ENCODE measurements around the gene PTK7.
"Not testable (repeated sequence)": the region's sequence is repeated elsewhere in the genome, so short reads cannot be mapped to it uniquely, and the experiment has no call there.

PTK7 gene

DNA sequence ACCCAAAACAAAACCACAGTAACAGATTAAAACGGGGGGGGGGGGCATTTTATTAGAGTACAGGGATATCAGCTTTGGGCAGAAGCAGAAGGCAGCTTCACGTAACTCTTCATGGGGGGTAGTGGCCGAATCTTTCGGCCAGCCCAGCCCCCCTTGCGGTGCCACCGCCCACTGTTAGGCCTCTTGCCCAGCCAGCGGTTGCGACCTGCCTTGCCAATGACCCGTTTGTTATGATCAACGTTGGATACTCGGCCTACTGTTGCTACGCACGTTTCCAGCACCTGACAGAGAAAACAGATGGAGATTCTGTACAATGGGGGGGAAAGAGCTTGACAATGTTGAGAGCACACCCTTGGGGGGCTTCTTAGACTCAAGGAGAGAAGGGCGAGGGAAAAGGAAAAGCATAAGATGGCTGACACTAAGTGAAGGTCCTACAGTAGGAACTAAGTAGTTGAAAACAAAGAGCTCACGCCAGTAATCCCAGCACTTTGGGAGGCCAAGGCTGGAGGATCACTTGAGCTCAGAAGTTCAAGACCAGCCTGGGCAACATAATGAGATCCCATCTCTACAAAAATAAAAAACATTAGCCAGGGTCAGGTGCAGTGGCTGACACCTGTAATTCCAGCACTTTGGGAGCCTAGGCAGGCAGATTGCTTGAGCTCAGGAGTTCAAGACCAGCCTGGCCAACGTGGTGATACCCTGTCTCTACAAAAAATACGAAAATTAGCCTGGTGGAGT is 21.7 kb upstream of the PTK7 start:
- no peak for DNase-seq (ENCODE audit: low read depth)

DNA sequence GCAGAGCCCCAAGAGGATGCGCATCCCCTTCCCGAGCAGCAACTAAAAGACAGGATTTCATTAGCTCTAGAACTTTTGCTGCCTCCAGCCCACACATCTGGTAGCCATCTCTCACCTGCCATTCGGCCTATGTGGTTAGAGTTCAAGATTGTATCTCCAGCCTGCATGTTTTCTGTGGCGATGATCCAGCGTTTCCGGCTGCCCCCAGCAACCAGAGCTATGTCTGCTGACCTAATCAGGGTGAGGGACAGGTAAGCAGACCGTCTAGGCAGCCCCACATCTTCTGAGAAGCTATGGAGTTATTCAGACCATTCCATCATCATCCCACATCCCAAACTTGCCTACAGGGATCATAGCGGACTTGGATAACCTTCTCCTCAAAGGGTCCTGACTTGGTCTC is 20.1 kb upstream of the PTK7 start:
- DNase-seq (ENCODE audit: low read depth): no peak

DNA sequence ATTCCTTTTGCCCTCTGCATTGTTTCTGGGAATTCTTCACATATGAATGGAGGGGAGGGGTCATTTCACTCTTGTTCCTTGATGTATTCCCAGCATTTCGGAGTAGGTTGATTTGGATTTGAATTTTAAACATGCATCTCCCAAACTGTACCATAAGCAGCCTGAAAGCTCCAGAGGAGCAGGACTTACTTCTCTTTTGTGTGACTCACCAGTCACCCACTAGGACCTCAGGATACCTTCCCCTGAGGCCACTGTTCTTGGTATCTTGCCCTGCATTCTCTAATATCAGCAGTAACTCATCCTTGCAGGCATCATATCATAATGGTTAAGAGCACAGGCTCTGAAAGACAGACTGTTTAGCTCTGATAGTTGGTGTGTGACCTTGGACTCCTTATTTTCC is 17.6 kb upstream of the PTK7 start:
- no peak for DNase-seq (ENCODE audit: low read depth)

DNA sequence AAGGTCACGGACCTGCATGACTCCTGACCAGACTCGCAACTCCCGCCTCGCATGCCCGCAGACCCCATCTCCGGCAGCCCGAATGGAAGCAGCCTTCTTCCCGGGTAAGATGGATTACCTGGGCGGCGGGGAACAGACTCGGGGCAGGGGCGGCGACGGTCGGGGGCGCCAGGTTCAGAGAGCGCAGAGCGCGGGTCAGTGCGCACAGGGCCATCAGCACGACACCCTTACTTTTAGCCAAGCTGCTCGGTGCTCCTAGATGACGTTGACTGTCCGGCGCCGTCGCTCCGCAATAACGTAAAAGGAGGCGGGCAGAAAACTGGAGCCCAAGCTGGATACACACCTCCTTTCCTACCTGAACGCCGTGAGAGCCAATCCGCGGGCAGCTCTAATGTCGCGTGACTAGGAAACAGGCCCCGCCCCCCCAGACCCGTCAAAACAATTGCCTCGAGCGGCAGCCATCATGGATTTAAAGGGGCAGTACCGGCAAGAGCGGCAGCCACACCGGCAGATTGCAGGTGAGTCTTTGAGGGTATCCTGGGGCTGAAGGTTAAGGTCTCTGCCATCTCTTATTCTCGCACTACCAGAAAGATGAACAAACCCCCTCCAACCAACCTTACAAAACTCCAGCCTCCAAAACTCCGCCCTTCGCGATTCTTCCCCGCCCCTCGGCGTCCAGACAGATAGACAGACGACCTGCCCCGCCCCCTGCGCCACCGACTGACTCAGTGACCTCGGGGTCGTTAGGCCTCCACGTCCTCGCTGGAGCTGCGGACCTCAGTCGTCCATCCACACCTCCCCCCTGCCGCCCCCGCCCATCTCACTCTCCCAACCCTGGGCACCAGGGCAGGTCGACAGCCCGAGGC is 16.7 kb upstream of the PTK7 start, which contains the start of the genes KLC4 and MRPL2:
Gene KLC4, plus strand, starts transcription at position 464 of the 866 bp plus-strand sequence. CDS start 1,705 bp downstream, outside the sequence.
Gene MRPL2, minus strand, starts transcription at position 267 of the 866 bp plus-strand sequence. Its CDS starts 53 bp downstream, at position 214.
- DNase-seq (ENCODE audit: low read depth): peak; percentile 94

DNA sequence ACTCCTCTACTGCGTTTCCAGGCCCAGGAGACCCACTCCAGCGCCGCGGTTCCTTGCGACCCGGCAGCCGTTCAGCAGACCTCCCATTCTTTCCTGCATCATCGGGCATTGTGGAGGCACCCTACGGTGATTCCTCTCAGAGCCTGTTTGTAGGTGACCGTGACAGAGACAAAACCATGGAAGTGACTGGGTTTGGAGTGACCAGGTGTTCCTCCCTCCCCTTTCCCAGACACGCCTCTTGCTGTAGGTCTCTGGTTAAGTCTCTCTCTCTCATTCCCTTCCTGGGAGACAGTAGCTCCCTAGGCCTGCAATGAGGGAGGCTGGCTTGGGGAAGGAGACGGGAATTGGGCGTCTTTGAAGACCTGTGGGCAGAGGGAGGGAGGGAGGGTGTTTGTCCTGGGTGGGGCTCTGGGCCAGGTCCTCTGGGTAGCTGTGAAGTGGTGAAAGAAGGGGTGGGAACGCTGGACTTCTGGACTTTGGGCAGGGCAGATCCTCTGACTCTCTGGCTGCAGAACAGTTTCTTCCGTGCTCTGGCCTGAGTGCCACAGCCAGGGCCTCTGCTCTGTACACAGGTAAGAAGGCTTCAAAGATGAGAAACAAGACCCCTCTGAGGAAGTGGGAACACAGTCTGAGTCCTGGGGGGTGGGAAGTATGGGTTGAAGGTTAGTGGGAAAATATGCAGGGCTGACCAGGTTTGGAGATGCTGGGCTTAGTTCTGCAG is 15.9 kb upstream of the PTK7 start:
- DNase-seq (ENCODE audit: low read depth): no peak

DNA sequence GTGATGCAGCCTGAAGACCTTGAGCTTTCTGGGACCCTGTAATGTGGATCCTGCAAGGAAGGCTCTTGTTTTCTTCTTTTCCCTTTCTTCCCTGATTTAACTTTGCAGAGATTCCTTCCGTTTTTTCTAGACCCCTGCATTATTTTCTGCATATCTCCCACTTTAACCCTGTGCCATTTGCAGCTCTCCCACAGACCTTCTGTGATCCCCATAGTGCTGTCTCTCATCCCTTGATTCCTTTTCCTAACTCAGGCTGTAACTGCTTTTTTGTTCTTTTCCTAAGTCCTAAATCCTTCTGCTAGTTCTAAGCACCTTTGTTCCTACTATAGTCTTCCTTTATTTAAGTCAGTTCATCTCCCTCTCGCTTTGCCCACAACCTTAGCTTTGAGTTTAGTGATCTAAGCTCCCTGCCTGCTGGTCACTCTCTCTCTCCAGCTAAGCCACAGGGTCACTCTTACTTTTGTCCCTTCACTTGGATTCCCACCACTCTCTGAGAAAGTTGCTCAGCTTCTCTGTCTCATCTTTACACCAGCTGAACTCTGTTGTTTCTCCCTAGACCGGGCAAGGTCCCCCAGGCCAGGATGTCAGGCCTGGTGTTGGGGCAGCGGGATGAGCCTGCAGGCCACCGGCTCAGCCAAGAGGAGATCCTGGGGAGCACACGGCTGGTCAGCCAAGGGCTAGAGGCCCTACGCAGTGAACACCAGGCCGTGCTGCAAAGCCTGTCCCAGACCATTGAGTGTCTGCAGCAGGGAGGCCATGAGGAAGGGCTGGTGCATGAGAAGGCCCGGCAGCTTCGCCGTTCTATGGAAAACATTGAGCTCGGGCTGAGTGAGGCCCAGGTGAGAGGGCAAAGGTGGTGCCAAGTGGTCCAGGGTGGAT is 15.1 kb upstream of the PTK7 start:
- DNase-seq (ENCODE audit: low read depth): no peak

DNA sequence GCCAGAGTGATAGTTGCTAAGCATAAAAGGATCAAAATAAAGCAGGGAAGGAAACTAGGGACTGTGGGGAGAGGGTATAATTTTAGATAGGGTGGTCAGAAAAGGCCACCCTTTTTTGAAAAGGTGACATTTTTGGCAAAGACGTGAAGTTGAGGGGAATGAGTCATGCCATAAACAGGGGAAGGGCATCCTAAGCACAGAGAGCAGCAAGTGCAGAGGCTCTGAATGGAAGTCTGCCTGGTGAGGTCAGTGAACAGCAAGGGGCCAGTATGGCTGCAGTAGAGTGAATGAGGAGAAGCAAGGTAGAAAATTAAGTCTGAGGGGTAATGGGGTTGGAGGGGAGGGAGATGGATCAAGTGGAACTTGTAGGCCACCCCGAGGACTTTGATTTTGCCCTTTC is 14.3 kb upstream of the PTK7 start:
- no peak for DNase-seq (ENCODE audit: low read depth)

DNA sequence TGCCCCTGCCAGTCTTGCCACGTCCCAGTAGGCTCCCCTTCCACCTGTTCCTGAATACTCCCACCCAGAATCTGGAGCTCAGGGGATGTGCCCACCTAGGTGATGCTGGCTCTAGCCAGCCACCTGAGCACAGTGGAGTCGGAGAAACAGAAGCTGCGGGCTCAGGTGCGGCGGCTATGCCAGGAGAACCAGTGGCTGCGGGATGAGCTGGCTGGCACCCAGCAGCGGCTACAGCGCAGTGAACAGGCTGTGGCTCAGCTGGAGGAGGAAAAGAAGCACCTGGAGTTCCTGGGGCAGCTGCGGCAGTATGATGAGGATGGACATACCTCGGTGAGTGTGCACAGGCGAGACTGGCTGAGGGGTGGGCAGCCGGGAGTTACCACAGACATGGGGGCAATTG is 13.3 kb upstream of the PTK7 start:
- no peak for DNase-seq (ENCODE audit: low read depth)

DNA sequence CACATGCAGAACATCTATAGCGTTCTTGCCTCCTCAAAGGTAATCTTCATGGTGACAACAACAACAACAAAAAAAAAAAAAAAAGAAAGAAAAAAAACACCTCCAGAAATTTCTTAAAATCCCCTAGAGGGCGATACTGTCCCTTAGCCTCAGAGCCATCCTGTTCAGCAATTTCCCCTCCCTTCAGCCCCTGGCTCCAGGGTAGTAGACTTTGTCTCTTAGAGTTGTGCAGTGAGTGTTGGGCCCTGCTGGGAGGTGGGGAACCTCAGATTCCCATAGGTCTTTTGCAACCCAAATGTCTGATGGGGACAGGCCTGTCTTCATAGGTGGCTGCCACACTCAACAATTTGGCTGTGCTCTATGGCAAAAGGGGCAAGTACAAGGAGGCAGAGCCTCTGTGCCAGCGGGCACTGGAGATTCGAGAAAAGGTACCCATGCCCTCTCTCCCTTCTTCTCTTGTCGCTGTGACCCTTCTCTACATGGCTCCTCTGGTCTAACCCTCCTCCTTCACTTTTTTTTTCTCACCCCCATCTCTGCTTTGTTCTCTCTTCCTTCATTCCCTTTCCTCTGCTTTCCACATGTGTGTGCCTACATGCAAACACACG is 6.0 kb upstream of the PTK7 start:
- no peak for DNase-seq (ENCODE audit: low read depth)

DNA sequence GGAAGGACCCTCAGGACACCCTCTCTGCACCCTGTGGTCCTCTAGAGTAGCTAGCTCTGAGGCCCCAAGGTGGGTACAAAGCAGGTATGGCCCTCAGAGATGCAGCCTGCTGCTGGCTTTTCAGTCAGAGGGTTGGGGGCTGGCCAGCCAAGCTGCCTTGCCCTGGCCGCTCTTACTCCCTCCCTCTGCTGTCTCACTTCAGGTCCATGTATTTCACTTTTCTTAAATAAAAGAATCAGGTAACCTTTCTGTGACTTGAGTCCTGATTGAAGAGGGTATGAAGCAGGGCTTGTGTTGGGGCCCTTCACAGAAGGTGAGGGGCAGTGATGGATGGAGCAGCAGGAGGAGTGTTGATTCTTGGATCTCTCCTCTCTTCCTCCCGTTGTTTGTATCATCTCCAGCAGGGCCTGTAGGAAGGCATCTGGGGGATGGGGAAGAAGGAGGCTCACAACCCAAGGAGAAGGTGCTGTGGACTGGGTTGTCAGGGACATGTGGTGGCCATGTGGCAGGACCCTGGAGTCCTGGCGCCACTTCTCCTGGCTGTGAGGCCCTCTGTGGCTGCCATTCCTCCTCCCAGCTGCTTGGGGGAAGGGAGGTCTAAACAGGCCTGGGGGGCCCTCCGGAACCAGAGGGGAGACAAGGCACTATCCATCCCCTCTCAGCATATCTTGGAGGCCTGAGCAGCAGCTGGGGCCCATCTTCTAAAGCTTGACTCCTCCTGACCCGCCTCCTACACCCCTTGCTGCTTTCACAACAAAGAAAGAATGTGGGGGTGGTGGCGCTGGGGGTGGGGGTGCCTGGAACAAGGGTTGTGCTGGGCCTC is 1.1 kb upstream of the PTK7 start:
- no peak for DNase-seq (ENCODE audit: low read depth)

DNA sequence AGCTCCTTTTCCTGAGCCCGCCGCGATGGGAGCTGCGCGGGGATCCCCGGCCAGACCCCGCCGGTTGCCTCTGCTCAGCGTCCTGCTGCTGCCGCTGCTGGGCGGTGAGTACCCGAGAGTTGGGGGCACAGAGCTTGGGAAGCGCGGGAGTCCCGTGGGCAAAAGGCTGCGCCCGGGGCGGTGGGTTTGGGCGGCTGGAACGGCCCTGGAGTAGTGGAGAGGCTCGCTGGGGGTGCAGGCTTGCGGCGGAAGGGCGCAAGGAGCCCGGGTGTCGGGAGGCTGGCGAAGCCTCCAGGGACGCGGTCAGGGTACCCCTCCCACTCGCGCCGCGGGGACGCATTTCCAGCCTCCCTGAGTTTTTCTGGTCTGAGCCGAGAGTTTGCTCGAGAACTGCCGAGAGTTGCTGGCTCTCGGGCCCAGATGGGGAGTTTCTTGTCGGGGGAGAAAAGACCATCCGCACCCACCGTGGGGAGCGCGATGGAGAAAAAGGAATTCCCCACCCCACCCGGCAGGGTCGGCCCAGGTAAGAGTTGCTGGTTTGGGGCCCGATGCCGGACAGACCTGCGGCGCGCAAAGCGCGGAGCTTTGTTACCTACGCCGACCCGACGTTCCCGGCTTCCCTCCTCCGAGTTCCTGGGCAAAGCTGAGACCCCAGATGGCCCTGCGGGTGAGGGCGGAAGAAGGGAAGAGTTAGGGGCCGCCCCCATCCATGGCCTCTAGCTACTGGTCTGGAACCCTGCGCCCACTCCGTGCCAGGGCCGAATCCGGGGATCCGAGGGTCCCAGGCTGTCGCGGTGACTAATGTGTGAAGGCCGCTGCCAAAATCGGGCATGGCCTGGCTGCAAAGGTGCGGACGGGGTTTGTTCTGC is 584 bp downstream of the PTK7 start:
- DNase-seq (ENCODE audit: low read depth): no peak

DNA sequence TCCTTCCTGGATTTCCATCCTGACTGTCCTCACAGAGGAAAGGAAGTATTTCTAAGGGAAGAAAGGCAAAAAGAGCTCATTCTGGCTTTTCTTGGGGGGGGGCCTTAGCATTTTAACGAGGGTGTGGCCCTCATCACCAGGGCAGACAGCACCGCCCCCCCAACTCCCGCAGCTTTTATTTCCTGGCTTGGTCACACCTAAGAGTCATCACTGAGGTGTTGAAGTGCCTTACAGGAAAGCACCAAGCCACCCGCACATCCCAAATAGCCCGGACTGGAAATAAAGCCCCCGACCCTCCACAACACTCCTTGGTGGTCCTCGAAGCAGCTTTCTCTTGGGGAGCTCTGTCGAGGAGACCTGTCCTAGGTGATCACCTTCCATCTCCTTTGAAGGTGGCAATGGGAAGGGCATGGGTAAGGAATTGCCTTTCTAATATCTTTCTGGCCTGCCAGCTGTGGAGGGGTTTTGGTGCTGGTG is 1.3 kb downstream of the PTK7 start:
- no peak for DNase-seq (ENCODE audit: low read depth)

DNA sequence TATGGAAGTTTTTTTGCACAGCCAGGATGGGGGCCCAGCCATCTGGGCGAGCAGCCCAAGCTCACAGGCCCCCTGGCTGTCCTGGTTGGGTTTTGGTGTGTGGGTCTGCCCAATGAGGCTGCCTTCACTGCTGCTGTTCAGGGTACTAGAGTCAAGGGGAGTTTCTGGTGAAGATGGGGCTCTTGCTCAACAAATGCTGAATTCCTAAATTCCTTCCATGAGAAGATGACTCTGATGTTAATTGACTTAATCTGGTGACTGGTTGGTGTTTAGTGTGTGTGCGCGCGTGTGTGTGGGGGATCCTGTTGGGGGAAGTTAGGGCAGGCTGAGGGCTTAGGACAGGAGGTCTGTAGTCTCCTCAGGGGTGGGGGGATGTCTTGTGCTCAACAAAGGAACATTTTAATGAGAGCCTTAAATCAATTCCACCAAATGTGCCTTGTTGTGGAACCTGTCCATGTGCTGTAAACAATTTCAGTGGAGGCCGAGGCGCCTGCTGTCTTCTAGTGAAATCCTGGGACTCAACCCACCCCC is 1.9 kb downstream of the PTK7 start:
- no peak for DNase-seq (ENCODE audit: low read depth)

DNA sequence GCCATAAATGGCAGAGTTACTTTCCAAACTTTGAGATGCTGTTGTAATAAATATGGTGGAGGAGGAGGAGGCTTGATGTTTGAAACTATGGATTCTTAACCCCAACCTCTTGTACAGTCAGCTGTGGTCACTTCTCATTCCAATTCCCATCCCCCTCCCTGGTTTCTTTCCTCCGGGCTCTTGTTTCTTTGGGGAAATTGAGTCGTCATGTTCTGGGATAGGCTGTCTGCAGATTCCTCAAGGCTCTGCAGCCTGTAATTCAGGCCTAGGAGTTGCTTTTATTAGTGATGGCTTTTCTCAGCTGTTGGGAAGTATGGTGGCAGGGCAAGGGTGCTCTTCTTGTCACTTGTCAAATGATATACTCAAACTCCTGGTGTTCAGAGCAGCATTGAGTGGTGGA is 2.6 kb downstream of the PTK7 start:
- no peak for DNase-seq (ENCODE audit: low read depth)

DNA sequence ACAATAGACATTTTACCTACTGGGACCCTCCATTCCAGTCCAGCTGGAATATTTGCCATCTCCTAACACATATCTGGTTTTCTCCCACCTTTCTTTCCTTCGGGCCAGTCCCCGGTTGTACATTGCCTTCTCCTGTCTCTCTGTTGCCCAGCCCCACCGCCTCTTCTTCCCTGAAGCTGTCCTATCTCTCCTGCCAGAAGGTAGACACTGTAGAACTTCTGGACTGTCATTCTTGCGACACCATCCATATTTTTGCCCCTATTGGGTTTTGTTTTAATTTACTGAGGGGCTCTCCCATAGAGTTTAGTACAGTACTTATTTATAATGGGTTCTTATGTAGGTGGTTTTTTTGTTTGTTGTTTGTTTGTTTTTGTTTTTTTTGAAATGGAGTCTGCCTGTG is 4.9 kb downstream of the PTK7 start:
- no peak for DNase-seq (ENCODE audit: low read depth)

DNA sequence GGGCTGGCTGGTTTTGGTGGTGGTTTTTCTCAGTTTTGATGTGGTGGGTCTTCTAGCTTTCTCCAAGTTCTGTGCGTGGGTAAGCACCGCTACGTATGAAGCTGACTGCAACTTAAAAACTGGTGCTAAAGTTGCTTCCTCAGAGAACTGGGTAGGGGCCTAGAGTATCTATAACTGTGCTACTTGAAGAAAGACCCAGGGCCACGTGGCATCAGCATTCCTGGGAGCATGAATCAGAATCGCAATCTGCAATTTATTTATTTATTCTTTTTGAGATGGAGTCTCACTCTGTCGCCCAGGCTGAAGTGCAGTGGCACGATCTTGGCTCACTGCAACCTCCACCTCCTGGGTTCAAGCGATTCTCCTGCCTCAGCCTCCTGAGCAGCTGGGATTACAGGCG is 5.8 kb downstream of the PTK7 start:
- DNase-seq (ENCODE audit: low read depth): not testable (repeated sequence)

DNA sequence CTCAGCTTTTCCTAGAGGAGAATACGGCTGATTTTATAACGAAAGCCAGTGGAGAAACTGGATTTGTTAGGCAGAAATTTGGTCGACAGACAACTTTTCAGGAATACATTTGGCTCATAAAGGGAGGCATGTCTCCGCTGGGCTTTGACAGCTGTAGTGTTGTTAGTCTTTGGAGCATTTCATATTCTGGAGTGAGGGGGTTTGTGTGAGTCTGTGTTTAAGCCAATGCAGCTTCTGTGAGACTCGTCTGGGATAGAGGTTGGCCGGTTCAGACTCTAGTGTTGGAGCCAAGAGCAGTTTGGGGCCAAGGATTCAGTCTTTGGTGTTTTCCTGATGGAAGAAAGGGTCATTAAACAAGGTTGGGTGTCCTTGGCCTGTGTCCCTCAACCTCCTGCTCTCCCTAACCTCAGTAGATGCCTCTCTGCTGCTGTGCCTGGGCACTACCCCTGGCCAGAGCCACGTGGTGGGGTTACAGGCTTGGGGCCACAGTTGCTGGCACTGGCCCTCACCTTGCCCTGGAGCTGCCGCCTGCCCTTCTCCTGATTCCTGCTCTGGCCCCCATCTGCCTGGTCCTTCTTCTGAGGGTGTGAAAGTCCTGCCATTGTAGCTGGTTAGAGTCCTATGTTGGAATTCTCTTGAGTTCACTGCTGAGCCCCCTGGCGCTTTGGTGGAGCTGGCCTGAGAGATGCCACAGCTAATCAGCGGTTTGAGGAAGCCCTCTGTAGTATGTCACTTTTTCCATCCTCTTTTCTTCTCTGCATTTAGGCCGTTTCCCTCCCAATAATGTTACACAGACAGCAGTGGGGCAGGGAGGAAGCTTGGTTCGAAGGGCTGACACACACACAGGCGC is 6.9 kb downstream of the PTK7 start:
- no peak for DNase-seq (ENCODE audit: low read depth)

All from activated T-helper 9 cell treated with anti-CD3 and anti-CD28 coated beads, Interleukin-2, amount 50 U/mL, for 16 hours (primary cell).